HCT116 (cell line): ENCODE data around the gene EEFSEC. TPM values are rescaled to one million over a fixed set of nuclear protein-coding genes. Genes with fewer than 3 reads are reported as not detected.

ENCODE experiments used
- ATAC-seq: fragments of 200-7000 bp; cut with Tn5 transposase; 2 replicates; pipeline ENCODE4 v1.9.1; 2020; ENCODE audit warnings: mild to moderate bottlenecking, moderate library complexity
- BruUV-seq: library from RNA; stranded (reverse); fragments of 400-500 nt; replicated peaks from 2 replicates; lab custom pipeline; 2021; lab: Mats Ljungman, UMichigan
- CTCF ChIA-PET: fragments of 300-600 bp; sonication (Branson Sonifier 250); formaldehyde crosslinking; loops from one replicate; lab custom pipeline; 2021; ENCODE audit warnings: antibody characterized with exemption; lab: Charles Lee
- POLR2A ChIA-PET: fragments of 300-600, 350-600 bp; sonication (Branson Sonifier 250); formaldehyde crosslinking; loops from one replicate; lab custom pipeline; 2021; ENCODE audit warnings: antibody characterized with exemption; lab: Charles Lee
- RAD21 ChIA-PET, 2 experiments: fragments of 300-600 bp; sonication (Branson Sonifier 250); formaldehyde crosslinking; loops; one replicate each; lab custom pipeline; 2023; ENCODE audit warnings: low total read pairs in 2 of 2; ENCODE audit not compliant: uncharacterized antibody in 2 of 2, unreplicated experiment in 2 of 2, low non-redundant PET in 1 of 2; lab: Charles Lee
- DNase-seq: peaks from one replicate; pipeline ENCODE4 v3.0.0-alpha.2; 2010; ENCODE audit warnings: low read depth, low spot score
- H2AFZ ChIP-seq: fragments of 200-600 bp; shearing (Covaris generic), sonication (generic); 2 replicates; pipeline ENCODE4 v1.6.1; 2017; ENCODE audit warnings: low read depth, mixed run types, mixed read lengths, antibody characterized with exemption, low read length; ENCODE audit not compliant: poor library complexity, severe bottlenecking
- H3K27ac ChIP-seq: 2 replicates; pipeline ENCODE4 v1.5.1; 2012; ENCODE audit warnings: low read depth, low read length
- H3K27me3 ChIP-seq: fragments of 200-600 bp; sonication (generic); 2 replicates; pipeline ENCODE4 v1.6.1; 2016; ENCODE audit warnings: mixed run types, low read length, mixed read lengths; ENCODE audit not compliant: insufficient read depth
- H3K36me3 ChIP-seq, 2 experiments: fragments of 200-500 bp in 1 of 2; fragments of 200-600 bp in 1 of 2; sonication (Bioruptor generic) in 1 of 2; sonication (generic) in 1 of 2; 2 replicates each; pipeline versions ENCODE4 v1.5.1 to v1.6.1; 2014 to 2016; ENCODE audit warnings: low read length in 2 of 2, inconsistent platforms in 1 of 2, mixed read lengths in 1 of 2, mixed run types in 1 of 2; ENCODE audit not compliant: insufficient read depth in 2 of 2, control insufficient read depth in 1 of 2
- H3K4me1 ChIP-seq, 2 experiments: fragments of 200-600 bp in 1 of 2; sonication (generic) in 1 of 2; 2 replicates each; pipeline versions ENCODE4 v1.5.1 to v1.6.1; 2012 to 2017; ENCODE audit warnings: low read length in 2 of 2, inconsistent platforms in 1 of 2, mild to moderate bottlenecking in 1 of 2, mixed read lengths in 1 of 2, mixed run types in 1 of 2, moderate library complexity in 1 of 2; ENCODE audit not compliant: insufficient read depth in 2 of 2, control insufficient read depth in 1 of 2
- H3K4me2 ChIP-seq: fragments of 200-600 bp; sonication (generic); 2 replicates; pipeline ENCODE4 v1.6.1; 2017; ENCODE audit warnings: mixed run types, low read length, mixed read lengths
- H3K4me3 ChIP-seq, 2 experiments: fragments of 200-600 bp in 1 of 2; sonication (generic) in 1 of 2; replicated peaks in 1 of 2; 2 replicates each; pipeline ENCODE4 v1.5.1; 2011 to 2016; ENCODE audit warnings: low read length in 2 of 2, control low read depth in 1 of 2, low read depth in 1 of 2, mild to moderate bottlenecking in 1 of 2, mixed read lengths in 1 of 2, mixed run types in 1 of 2
- H3K79me2 ChIP-seq: fragments of 200-600 bp; sonication (generic); 2 replicates; pipeline ENCODE4 v1.6.1; 2017; ENCODE audit warnings: mild to moderate bottlenecking, mixed run types, low read length, moderate library complexity, mixed read lengths; ENCODE audit not compliant: insufficient read depth
- H3K9ac ChIP-seq: fragments of 200-600 bp; sonication (generic); 2 replicates; pipeline ENCODE4 v1.6.1; 2016; ENCODE audit warnings: low read length, mixed read lengths
- H3K9me2 ChIP-seq: fragments of 200-600 bp; sonication (generic), shearing (Covaris generic); 2 replicates; pipeline ENCODE4 v1.6.1; 2017; ENCODE audit warnings: mixed run types, mild to moderate bottlenecking, moderate library complexity; ENCODE audit not compliant: insufficient read depth
- H3K9me3 ChIP-seq, 2 experiments: fragments of 200-500 bp in 1 of 2; fragments of 200-600 bp in 1 of 2; sonication (Bioruptor generic) in 1 of 2; sonication (generic) in 1 of 2; 2 replicates each; pipeline ENCODE4 v1.6.1; 2014 to 2017; ENCODE audit warnings: low read length in 2 of 2, mixed read lengths in 2 of 2, inconsistent platforms in 1 of 2, low read depth in 1 of 2, mild to moderate bottlenecking in 1 of 2, mixed run types in 1 of 2, moderate library complexity in 1 of 2; ENCODE audit not compliant: control insufficient read depth in 1 of 2, insufficient read depth in 1 of 2
- H4K20me1 ChIP-seq: fragments of 200-600 bp; sonication (generic), shearing (Covaris generic); 2 replicates; pipeline ENCODE4 v1.6.1; 2017; ENCODE audit warnings: mixed run types, mild to moderate bottlenecking, moderate library complexity; ENCODE audit not compliant: insufficient read depth
- ATF3 ChIP-seq: IDR thresholded peaks from 2 replicates; pipeline ENCODE4 v1.6.1; 2012
- CBX3 ChIP-seq: IDR thresholded peaks from 2 replicates; pipeline ENCODE4 v1.6.1; 2012; ENCODE audit warnings: low read depth
- CEBPB ChIP-seq: IDR thresholded peaks from 2 replicates; pipeline ENCODE4 v1.6.1; 2012; ENCODE audit warnings: low read depth
- EGR1 ChIP-seq: IDR thresholded peaks from 2 replicates; pipeline ENCODE4 v1.6.1; 2012; ENCODE audit warnings: low read depth
- EZH2 ChIP-seq: fragments of 200-600 bp; sonication (generic); IDR thresholded peaks from 2 replicates; pipeline ENCODE4 v1.6.1; 2017; ENCODE audit warnings: antibody characterized with exemption, mixed run types
- JUND ChIP-seq: IDR thresholded peaks from 2 replicates; pipeline ENCODE4 v1.6.1; 2012
- RAD21 ChIP-seq: IDR thresholded peaks from 2 replicates; pipeline ENCODE4 v1.6.1; 2012; ENCODE audit warnings: low read depth, mild to moderate bottlenecking
- REST ChIP-seq: IDR thresholded peaks from 2 replicates; pipeline ENCODE4 v1.6.1; 2012; ENCODE audit warnings: low read depth
- SP1 ChIP-seq: IDR thresholded peaks from 2 replicates; pipeline ENCODE4 v1.6.1; 2012; ENCODE audit warnings: low read depth
- SRF ChIP-seq: IDR thresholded peaks from 2 replicates; pipeline ENCODE4 v1.6.1; 2012; ENCODE audit warnings: low read depth
- TCF7L2 ChIP-seq: IDR thresholded peaks from 2 replicates; pipeline ENCODE4 v1.7.0; 2011; ENCODE audit warnings: borderline replicate concordance, inconsistent platforms; ENCODE audit not compliant: insufficient read depth, insufficient read length; ENCODE audit errors: extremely low read depth
- ZBTB33 ChIP-seq: IDR thresholded peaks from 2 replicates; pipeline ENCODE4 v1.6.1; 2011; ENCODE audit warnings: mild to moderate bottlenecking, low read length, moderate library complexity; ENCODE audit not compliant: insufficient replicate concordance; ENCODE audit errors: extremely low read depth
- ZNF274 ChIP-seq: fragments of 200-500 bp; sonication (Bioruptor generic); IDR thresholded peaks from 2 replicates; pipeline ENCODE4 v1.6.1; 2014; ENCODE audit warnings: mild to moderate bottlenecking, low read depth, low read length, inconsistent platforms
- intact Hi-C: fragments of 100-400 bp; cut with micrococcal nuclease; formaldehyde crosslinking; loops from 2 replicates; pipeline ENCODE4 v1.10.0; 2022
- total RNA-seq: library from RNA; stranded (reverse); gene quantifications from one replicate; pipeline ENCODE4 v1.2.1, GENCODE V29; 2021; ENCODE audit not compliant: unreplicated experiment

Gene EEFSEC
- total RNA-seq, 1 experiment from 2014 or later: 16.1 TPM

DNA sequence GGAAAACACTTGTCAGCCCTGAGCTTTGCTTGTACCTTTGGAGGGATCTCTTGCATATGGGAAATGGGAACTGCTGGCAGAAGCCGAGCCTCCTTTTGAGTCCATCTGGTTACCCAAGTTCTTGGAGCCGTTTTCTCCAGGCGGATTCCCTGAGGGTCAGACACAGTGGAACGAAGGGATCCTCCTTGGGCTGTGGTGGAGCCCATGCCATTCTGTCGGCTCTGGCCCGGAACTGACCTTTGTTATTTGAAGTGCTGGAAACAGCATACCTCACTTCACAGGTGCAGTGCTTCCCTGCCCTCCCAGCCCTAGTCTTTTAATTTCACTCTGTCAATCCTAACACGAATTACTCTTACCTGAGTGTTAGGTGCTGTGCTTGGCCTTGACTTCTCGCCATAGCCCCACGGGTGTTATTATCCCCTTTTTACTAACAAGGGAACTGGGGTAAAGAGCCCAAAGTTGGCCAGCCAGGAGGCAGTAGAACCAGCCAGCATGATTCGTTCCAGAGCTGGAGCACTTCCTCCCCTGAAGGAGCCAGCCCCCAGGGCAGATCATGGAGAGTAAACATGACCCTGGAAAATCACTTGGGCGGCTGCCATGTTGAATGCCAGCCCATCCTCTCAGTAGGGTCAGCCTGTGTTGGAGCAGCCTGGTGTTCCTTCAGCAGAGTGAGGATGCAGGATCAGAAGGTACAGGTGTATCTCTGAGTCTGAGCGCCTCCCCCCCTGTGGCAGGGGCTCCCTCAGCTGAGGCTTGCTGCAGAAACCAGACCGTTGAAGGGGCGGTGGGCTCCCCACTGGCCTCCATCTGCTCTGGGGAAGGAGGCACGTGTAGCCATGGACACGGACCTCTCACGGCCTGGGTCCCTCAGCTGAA lies 170.2 kb downstream of the EEFSEC start:
- H3K9me2 ChIP-seq: no peaks in the 10 kb centered on the region
- no peak overlapping the region for H3K27ac ChIP-seq
- no peak overlapping the region for H3K4me2 ChIP-seq
- H3K79me2 ChIP-seq: no peaks in the 10 kb centered on the region
- no peaks in the 10 kb centered on the region for H3K36me3 ChIP-seq
- no peak overlapping the region for H2AFZ ChIP-seq
- no peak overlapping the region for H3K4me3 ChIP-seq
- intact Hi-C loops: no loop called here
- BruUV-seq: no TSS peak
- H3K27me3 ChIP-seq: no peaks in the 10 kb centered on the region
- CTCF ChIA-PET: interaction anchor here (1.6 to 2.2 kb wide), 3 partner anchors 10 to 153 kb away, joined by 7 to 9 read pairs (median 8); no protein-coding TSS in a partner anchor
- TF ChIP-seq ZNF274 (no peak), CEBPB (no peak), CBX3 (no peak), EZH2 (no peak), ZBTB33 (no peak), EGR1 (no peak), JUND (no peak), RAD21 (no peak), SP1 (no peak), TCF7L2 (no peak), ATF3 (no peak), SRF (no peak), REST (no peak)
- no peak for ATAC-seq
- H4K20me1 ChIP-seq: no peaks in the 10 kb centered on the region
- no peak overlapping the region for H3K9ac ChIP-seq
- DNase-seq: no peak
- no peaks in the 10 kb centered on the region for H3K9me3 ChIP-seq
- no peaks in the 10 kb centered on the region for H3K4me1 ChIP-seq
- RAD21 ChIA-PET: no interaction called here
- POLR2A ChIA-PET: no interaction called here
